GM19467 (cell line): ENCODE data around the gene ZFYVE28.

ENCODE experiments used
- ATAC-seq: cut with Tn5 transposase; IDR thresholded peaks from one replicate; pipeline ENCODE4 v1.9.1; 2021; ENCODE audit warnings: mild to moderate bottlenecking, moderate library complexity; ENCODE audit not compliant: unreplicated experiment

ZFYVE28 gene

GRCh38 chr4:2370597-2371320, 47.7 kb downstream of the ZFYVE28 start:
- no peak for ATAC-seq

DNA sequence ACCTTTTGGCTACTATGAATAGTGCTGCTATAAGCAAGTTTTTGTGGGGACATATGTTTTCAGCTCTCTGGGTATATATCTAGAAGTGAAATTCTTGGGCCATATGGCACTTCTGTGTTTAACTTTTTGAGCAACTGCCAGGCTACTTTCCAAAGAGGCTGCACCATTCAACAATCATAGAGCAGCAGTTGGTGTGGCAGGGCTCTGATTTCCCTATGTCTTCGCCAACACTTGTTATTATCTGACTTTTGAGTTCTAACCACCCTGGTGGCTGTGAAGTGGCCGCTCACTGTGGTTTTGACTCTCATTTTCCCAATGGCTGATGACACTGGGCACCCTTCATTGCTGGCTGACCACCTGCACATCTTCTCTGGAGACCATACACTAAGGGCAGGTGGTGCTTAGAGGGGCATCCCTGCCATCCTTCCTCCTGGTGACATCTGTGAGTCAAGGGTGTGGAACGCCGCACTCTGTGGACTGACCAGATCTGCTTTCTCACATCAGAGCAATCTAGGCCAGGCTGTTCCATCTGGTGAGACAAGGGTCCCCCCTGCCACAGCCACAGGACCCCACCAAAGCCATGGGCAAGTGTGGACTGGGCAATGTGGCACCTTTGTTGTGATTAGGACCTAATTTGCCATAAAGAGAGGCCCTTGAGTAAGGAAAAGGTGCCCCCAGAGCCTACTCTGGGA, 49.6 kb downstream of the ZFYVE28 start:
- ATAC-seq, result no peak

DNA sequence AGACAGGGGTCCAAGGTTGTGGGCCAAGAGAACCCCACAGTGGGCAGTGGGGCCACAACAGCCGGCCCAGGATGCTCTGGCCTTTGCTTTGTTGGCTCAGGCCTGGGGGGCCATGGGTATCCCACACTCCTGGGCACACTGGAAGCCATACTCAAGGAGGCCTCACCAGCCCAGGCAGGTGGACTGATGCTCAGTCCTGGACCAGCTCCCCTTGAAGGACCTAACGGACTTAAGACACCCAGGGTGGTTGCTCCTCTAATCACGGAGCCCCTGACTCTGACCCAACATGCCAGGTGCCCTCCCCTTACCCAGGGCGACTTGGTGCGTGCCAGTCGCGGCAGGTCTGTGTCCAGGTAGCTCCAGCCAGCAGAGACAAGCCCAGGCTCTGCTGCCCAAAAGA, 50.8 kb downstream of the ZFYVE28 start:
- ATAC-seq, result no peak

GRCh38 chr4:2366252-2367192, 51.9 kb downstream of the ZFYVE28 start:
- no peak for ATAC-seq

- ATAC-seq, result no peak
Observed at GRCh38 chr4:2365913-2366210, 52.6 kb downstream of the ZFYVE28 start.

DNA sequence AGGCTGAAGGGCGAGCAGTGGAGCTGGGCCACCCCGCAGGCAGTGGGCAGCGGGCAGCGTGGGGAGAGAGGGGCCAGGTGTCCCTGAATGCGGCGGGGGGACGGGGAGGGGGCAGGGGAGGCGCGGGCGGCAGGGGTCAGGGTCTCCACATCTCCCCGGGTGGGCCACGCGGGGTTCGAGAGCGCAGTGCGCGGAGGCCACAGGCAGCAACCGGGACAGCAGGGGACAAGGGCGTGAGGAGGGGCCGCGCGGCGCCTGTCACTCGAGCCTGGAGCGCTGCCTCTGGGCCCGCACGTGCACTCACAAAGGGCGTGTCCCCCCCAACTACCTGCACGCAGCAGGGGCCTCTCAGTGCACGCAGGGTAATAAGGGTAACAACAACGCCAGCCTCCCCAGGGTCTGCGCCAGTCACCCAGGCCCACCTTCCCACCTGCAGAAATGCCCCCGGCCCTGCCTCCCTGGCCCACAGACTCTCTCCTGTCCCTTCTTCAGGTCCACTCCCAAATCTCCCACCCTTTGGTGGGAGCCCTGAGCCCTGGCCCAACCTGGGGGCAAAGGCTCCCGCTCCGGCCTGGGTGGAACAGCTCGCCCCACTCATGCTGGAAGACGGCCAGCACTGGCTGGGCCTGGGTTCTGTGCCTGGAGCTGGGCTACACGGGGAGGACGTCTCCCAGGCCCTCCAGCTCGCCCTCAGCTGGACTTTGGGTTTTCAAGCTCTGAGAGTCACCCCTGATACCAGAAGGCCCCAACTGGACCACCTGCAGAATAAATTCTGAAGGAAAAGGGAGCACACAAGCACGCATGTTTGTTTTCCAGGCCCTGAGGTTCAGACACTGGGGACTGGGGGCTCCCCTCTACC, 53.2 kb downstream of the ZFYVE28 start:
- ATAC-seq, result no peak

DNA sequence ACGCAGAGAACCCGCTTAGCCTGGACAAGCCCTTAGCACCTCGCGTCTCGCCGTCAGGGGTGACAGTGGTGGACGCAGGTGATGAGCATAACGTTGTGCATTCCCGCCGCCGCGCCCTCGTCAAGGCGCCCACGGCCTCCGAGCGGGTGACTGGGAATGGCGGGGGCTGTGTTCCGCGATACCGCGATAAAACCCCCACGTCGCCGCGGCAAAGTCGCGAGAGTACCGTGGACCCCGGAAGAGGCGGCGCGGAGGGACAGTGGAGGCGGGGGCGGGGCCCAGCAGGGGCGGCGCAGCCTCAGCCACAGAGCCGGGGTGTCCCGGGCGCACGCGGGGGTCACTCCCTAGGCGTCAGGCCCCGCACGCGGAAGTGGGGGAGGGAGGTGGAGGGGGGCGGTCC, 53.8 kb downstream of the ZFYVE28 start:
- ATAC-seq, result no peak

DNA sequence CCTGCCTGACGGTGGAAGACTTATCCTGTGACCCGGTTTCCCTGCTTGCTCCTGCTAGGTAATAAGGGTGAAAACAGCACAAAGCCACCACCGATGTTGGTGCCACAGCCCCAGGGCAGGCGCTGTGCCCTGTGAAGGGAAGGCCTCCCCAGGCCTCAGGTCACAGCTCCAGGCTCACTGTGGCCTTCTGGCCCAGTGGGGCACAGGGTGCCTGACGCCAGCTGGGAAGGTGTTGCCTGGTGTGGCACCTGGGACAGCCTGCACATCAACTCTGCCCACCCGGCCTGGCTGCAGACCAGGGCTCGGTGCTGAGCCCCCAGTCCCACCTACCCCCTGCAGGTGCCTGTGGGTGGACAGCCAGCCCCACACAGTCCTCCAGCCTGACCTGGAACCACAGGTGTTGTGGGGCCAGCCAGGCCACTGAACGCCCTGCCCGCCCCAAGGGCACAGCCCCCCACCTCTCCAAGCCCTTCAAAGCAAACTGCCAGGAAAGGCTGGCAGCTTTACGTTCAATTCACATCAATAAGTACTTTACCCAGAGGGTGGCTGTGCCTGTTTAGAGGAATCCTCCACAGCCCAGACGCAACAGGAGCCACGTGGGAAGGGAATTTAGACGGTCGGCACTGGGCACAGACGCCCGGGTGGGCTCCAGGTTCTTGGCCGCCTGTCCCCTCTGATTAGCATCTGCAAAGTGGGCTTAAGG, 54.3 kb downstream of the ZFYVE28 start:
- no peak for ATAC-seq

DNA sequence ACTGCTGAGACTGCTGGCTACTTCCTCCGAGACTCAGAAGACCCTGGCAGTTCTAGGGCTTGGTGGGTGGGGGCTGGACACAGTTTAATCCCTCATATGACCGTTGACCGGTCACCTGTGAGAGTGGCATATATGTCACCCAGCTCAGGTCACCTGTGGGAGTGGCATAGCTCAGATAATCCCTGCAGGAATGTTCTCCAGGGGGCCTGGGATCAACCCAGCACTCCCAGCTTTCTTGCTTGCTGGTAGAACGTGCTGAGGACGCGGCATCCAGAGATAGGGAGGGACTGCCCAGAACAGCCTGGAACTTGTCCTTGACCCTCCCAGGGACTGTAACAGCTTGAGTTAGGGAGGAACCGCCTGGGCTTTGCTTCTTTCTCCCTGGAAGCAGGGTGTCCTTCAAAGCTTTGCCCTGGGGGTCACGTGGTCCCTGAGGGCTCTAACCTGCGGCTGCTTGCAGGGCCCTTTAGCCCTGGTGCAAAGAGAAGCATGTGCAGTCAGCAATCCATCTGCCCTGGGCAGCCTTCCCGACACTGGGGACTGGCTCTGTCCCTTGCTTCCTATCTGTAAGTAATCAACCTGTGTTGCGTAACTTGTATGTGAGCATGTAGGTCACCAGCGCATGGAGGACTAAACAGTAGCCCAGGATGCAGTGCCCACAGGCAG, 55.3 kb downstream of the ZFYVE28 start:
- no peak for ATAC-seq

DNA sequence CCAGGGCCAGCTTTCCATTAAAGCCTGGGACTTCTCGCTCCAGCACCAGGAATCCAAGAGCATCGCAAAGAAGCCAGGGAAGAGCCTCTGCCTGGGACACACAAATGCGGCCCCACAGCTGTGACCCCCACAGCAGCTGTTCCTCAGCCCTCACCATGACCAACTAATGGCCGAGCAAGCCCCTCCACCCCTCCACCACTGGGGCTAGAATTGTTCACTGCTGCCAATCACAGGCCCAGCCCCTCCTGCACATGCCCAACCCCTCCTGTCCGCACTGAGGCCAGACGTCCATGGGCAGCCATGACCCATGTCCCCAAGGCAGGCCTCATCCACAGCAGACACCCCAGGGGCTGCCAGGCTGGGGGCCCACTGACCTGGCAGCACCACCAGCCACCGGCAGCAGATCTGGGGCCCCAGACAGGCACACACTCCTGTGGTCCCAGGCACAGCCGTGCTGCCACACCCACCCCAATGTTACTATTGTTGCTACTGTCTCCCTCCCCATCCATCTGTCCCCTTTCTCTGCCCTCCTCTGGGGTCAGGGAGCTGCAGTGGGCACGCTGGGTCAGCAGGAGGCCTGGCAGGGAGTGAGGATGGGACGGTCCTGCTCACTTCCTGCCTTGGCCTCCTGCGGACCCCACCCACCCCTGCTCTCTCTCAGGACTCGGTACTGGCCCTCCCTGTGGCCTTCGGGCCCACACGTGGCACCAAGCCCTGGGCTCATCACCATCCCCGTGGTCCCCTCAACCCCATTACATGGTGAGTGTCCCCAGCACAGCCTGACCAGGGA, 56.0 kb downstream of the ZFYVE28 start:
- no peak for ATAC-seq

- ATAC-seq, result no peak
Observed at GRCh38 chr4:2361366-2362265, 56.8 kb downstream of the ZFYVE28 start.

DNA sequence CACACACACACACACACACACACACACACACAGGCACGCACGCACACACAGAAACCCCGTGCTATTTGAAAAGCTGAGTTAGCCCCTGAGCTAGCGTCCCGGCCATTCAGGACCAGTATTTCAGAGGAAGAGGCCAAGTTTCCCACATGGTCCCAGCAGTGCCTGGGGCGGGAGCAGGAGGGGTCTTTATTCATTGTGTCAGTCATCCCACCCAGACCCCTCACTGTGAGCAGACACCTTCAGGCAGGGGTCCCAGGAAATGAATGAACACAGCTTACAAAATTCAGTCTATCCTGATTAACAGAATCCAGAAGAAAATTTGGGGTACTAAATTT, 58.1 kb downstream of the ZFYVE28 start:
- ATAC-seq, result no peak

GRCh38 chr4:2359591-2360395, 58.7 kb downstream of the ZFYVE28 start:
- no peak for ATAC-seq

DNA sequence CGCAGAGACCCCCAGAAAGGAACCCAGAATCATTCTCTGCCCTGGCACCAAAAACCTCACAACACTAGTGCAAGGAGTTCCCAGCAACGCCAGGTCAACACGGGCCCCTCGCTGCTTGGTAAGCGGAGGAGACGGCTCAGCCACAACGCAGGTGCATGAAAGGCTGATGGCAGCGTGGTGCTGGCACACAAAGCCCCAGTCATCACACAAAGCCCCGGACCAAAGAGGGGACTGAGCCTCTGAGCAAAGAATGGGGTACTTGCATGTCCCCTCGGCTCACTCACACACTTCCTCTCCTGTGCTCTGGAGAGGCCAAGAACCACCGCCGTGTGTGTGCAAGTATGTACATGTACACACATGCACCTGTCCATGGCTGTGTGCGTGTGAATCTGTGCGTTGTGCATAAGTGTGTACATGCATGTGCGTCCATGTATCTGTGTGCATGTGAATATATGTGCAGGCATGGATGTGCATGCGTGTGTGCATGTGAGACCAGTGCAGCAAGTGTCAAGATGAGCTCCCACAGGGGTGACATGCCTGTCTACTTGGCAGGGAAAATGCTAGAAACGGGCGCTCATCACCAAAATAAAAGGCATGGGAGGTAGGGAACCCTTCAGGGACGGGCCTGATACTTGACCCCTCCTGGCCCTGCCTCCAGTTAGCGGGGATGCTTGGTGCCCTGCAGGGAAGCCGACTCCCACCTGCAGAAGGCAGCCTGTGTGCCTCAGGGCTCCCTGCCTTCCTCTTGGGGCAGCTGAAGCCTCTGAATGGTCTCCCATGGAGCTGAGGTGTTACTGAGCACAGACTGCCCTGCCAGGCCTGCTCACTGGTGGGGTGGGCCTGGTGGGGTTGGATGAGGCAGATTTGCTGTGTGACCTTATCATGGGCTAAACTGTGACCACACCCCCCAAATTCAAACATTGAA, 60.4 kb downstream of the ZFYVE28 start:
- no peak for ATAC-seq

GRCh38 chr4:2356123-2357069, 62.0 kb downstream of the ZFYVE28 start:
- ATAC-seq, result no peak
